ENCODE data around the gene AKAP6. TPM values are rescaled to one million over a fixed set of nuclear protein-coding genes. Genes with fewer than 3 reads are reported as not detected.

AKAP6 gene
- total RNA-seq, 1 experiment from 2014 or later: 1.1 TPM

GRCh38 chr14:32534145-32534544 lies 205.0 kb downstream of the AKAP6 start:
- no peak overlapping the region for H4K91ac ChIP-seq (ENCODE audit: insufficient read length, low read depth, low read length)
- no peak overlapping the region for H2AK5ac ChIP-seq (ENCODE audit: insufficient read length, low read length)
- no peak overlapping the region for H2BK120ac ChIP-seq (ENCODE audit: low read depth, low read length, poor library complexity, severe bottlenecking)
- no peaks in the 10 kb centered on the region for H3K23me2 ChIP-seq (ENCODE audit: insufficient read length, low read depth, low read length, poor library complexity, severe bottlenecking)
- H3K27ac ChIP-seq (ENCODE audit: insufficient read length, low read depth, low read length): no peak overlapping the region
- no peak overlapping the region for H2BK12ac ChIP-seq (ENCODE audit: insufficient read length, low read depth, low read length)
- H2BK20ac ChIP-seq (ENCODE audit: low read depth, low read length, poor library complexity, severe bottlenecking): no peak overlapping the region
- TF ChIP-seq, protein P1, sequence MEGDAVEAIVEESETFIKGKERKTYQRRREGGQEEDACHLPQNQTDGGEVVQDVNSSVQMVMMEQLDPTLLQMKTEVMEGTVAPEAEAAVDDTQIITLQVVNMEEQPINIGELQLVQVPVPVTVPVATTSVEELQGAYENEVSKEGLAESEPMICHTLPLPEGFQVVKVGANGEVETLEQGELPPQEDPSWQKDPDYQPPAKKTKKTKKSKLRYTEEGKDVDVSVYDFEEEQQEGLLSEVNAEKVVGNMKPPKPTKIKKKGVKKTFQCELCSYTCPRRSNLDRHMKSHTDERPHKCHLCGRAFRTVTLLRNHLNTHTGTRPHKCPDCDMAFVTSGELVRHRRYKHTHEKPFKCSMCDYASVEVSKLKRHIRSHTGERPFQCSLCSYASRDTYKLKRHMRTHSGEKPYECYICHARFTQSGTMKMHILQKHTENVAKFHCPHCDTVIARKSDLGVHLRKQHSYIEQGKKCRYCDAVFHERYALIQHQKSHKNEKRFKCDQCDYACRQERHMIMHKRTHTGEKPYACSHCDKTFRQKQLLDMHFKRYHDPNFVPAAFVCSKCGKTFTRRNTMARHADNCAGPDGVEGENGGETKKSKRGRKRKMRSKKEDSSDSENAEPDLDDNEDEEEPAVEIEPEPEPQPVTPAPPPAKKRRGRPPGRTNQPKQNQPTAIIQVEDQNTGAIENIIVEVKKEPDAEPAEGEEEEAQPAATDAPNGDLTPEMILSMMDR (conservative IDR thresholded peaks at IDR 0.05): no peak
- no peak overlapping the region for H4K5ac ChIP-seq (ENCODE audit: insufficient read length, low read depth, low read length)
- no peak for DNase-seq
- no peaks in the 10 kb centered on the region; a peak in 1 of 5 replicates for H3K9me3 Mint-ChIP-seq
- no peak overlapping the region for H3K14ac ChIP-seq (ENCODE audit: insufficient read depth, low read length)
- no peak overlapping the region for H3K4me3 Mint-ChIP-seq
- H3K4ac ChIP-seq (ENCODE audit: low read depth, low read length): no peak overlapping the region
- no peak overlapping the region for H3K23ac ChIP-seq (ENCODE audit: insufficient read length, low read depth, low read length)
- no peak overlapping the region for H2AFZ ChIP-seq (ENCODE audit: low read length)
- no peaks in the 10 kb centered on the region for H3K79me1 ChIP-seq (ENCODE audit: insufficient read depth, low read depth, low read length, poor library complexity, severe bottlenecking)
- H3K4me1 ChIP-seq (ENCODE audit: insufficient read depth, low read length): no peaks in the 10 kb centered on the region; the same call in 1 of the 2 replicates
- H3K18ac ChIP-seq (ENCODE audit: insufficient read length, low read depth, low read length): no peak overlapping the region
- no peaks in the 10 kb centered on the region for H4K20me1 ChIP-seq (ENCODE audit: control insufficient read depth, insufficient read depth, insufficient read length)
- H3K4me1 Mint-ChIP-seq: no peaks in the 10 kb centered on the region
- no peak overlapping the region for H3K27ac Mint-ChIP-seq
- H3T11ph ChIP-seq (ENCODE audit: low read length): no peak overlapping the region
- no peak overlapping the region for H4K8ac ChIP-seq (replicated peaks; ENCODE audit: insufficient read length, low read depth, low read length)
- no peaks in the 10 kb centered on the region for H3K27me3 ChIP-seq (ENCODE audit: insufficient read depth, low read length)
- H3K27me3 Mint-ChIP-seq (ENCODE audit: low read depth): no peaks in the 10 kb centered on the region; the same call in 1 of the 2 replicates
- no peaks in the 10 kb centered on the region for H3K9me3 ChIP-seq (ENCODE audit: control insufficient read depth, low read depth, low read length)
- no peak overlapping the region for H2BK5ac ChIP-seq (ENCODE audit: insufficient read length, low read length)
- H3K9ac ChIP-seq (ENCODE audit: extremely low read depth, insufficient read length, low read length): no peak overlapping the region
- H2BK15ac ChIP-seq (ENCODE audit: low read depth, low read length): no peak overlapping the region
- no peak overlapping the region for H3K56ac ChIP-seq (ENCODE audit: insufficient read length, low read depth, low read length)
- no peak overlapping the region for H3K4me2 ChIP-seq (ENCODE audit: insufficient read depth, insufficient read length, low read length)
- no peaks in the 10 kb centered on the region for H3K79me2 ChIP-seq (ENCODE audit: insufficient read depth, low read length)
- WGBS (ENCODE audit: extremely low coverage, insufficient read length, low lambda C conversion rate): no CpG with 5 or more reads among the region's 3 CpGs
- no peaks in the 10 kb centered on the region for H3K36me3 Mint-ChIP-seq (ENCODE audit: insufficient read depth in 1 of 3, low read depth in 3 of 3)

Measured in H9 (cell line).